ENCODE results near the gene BRF1.

GRCh38 chr14:105249182-105250007 lies 51.4 kb downstream of the BRF1 start:
- TF ChIP-seq CTCF (conservative IDR thresholded peaks at IDR 0.05; ENCODE audit: low read length), result no peak
- TF ChIP-seq EZH2phosphoT487 (IDR thresholded peaks at IDR 0.05; ENCODE audit: borderline replicate concordance), result no peak
